ENCODE data around the gene RSPH6A. TPM values are rescaled to one million over a fixed set of nuclear protein-coding genes. Genes with fewer than 3 reads are reported as not detected.

Gene RSPH6A
- total RNA-seq (2012; rRNA removed) (under 0.01 TPM in 2 replicates), polyA plus RNA-seq (2012; rRNA removed) (0.09 TPM in 1 of 2 replicates, not detected in the other), Bru-seq, nascent RNA (percentile 27 among the genes with signal in this experiment), BruChase-seq, experiment 1, labeled RNA remaining after a 6-hour chase (percentile 31 among the genes with signal in this experiment), BruChase-seq, experiment 2, labeled RNA remaining after a 2-hour chase (percentile 22 among the genes with signal in this experiment)
- 0.04 TPM in 1 of 2 replicates, not detected in the other for polyA plus RNA-seq (2012; cell fraction: cytosol; rRNA removed)
- 0.04 and 0.05 TPM in 2 replicates for polyA plus RNA-seq (2012; cell fraction: nucleus; rRNA removed; ENCODE audit: low replicate concordance)
- long read RNA-seq, result 0 reads

GRCh38 chr19:45814851-45815480 is at the start of gene RSPH6A:
Gene RSPH6A (minus strand): TSS chr19:45815308. CDS start chr19:45815176, 132 bp downstream.
- dilution Hi-C loops (cut with HindIII; ENCODE audit: low sequenced_read_pairs, unreplicated experiment), result no loop called here
- Histone ChIP-seq H4K20me1 (ENCODE audit: insufficient read depth, low read length) (peaks cover 5% of the 10 kb centered on the region; the same call in 1 of the 2 replicates), H3K4me2 (ENCODE audit: low read depth, low read length) (no peak within 1 kb of the TSS), H3K18ac (ENCODE audit: low read depth, low read length) (no peak within 1 kb of the TSS), H3K27me3 (ENCODE audit: control insufficient read depth, insufficient read depth, low read length) (no peaks in the 10 kb centered on the region), H2BK120ac (ENCODE audit: low read depth, low read length) (no peak within 1 kb of the TSS), H2AK5ac (ENCODE audit: low read depth, low read length) (no peak within 1 kb of the TSS), H4K91ac (ENCODE audit: insufficient read depth, low read depth, low read length) (no peak within 1 kb of the TSS), H3K79me1 (ENCODE audit: low read depth in 1 of 2, low read length in 2 of 2) (no peaks in the 10 kb centered on the region; a peak in 1 of 4 replicates), H3K56ac (ENCODE audit: extremely low read depth, insufficient read depth, low read length) (no peak within 1 kb of the TSS), H3K4me3 (ENCODE audit: insufficient read depth, low read depth, low read length) (no peak within 1 kb of the TSS), H2BK20ac (ENCODE audit: low read depth, low read length) (no peak within 1 kb of the TSS), H3K9ac (ENCODE audit: low read depth, low read length) (no peak within 1 kb of the TSS), H3K9me1 (ENCODE audit: insufficient read depth, low read length) (peaks cover 5% of the 10 kb centered on the region), H4K5ac (ENCODE audit: low read depth, low read length) (no peak within 1 kb of the TSS), H3K14ac (replicated peaks; ENCODE audit: low read depth, low read length) (no peak within 1 kb of the TSS), H3K27ac (ENCODE audit: insufficient read depth, low read length) (no peak within 1 kb of the TSS), H4K8ac (ENCODE audit: low read depth in 2 of 2, low read length in 2 of 2) (no peak within 1 kb of the TSS), H3K9me3 (ENCODE audit: control insufficient read depth, insufficient read depth, low read length) (no peaks in the 10 kb centered on the region), H3K4me1 (ENCODE audit: control insufficient read depth, insufficient read depth, low read length) (peaks cover 6% of the 10 kb centered on the region), H2AFZ (replicated peaks; ENCODE audit: low read length, poor library complexity) (no peak within 1 kb of the TSS), H3K23ac (ENCODE audit: low read depth, low read length) (no peak within 1 kb of the TSS), H3K4ac (ENCODE audit: low read depth, low read length) (no peak within 1 kb of the TSS; the same call in 1 of the 2 replicates), H2BK5ac (ENCODE audit: low read depth, low read length, poor library complexity, severe bottlenecking) (no peak within 1 kb of the TSS), H2AK9ac (replicated peaks; ENCODE audit: low read depth, low read length, poor library complexity) (peak within 1 kb of the TSS; percentile 42), H2BK15ac (ENCODE audit: low read depth, low read length) (no peak within 1 kb of the TSS), H3K36me3 (ENCODE audit: control insufficient read depth, insufficient read depth, low read length) (peaks cover 14% of the 10 kb centered on the region; the same call in 1 of the 2 replicates)
- TF ChIP-seq CEBPB (IDR thresholded peaks at IDR 0.05; ENCODE audit: low read depth, low read length) (no peak), SMC3 (IDR thresholded peaks at IDR 0.05; ENCODE audit: low read depth, low read length) (no peak), MAZ (IDR thresholded peaks at IDR 0.05; ENCODE audit: borderline replicate concordance, low read depth, low read length) (no peak), POLR2A (IDR thresholded peaks at IDR 0.05; ENCODE audit: low read depth, low read length) (no peak), CHD1 (IDR thresholded peaks at IDR 0.05; ENCODE audit: low read depth, low read length) (no peak), FOS (IDR thresholded peaks at IDR 0.05; ENCODE audit: low read depth, low read length) (no peak)
- ATAC-seq (ENCODE audit: low read depth), result no peak
- POLR2A ChIA-PET (ENCODE audit: unreplicated experiment), result no interaction called here
- BruUV-seq (replicated peaks), result no TSS peak
- WGBS, 2 experiments (ENCODE audit: extremely low coverage in 2 of 2, insufficient read length in 1 of 2), result 74% methylated on average over 24 of the region's 40 CpGs; no CpG with 5 or more reads in 1 of the 2 experiments
- DNase-seq, result no peak
- intact Hi-C loops (cut with micrococcal nuclease), result no loop called here
- CTCF ChIA-PET, result no interaction called here
- in situ Hi-C loops (cut with MboI; ENCODE audit: low sequenced_read_pairs), result no loop called here

Measured in IMR-90 (cell line).